ENCODE data around the gene PELI1.
"Not testable (repeated sequence)": the region's sequence is repeated elsewhere in the genome, so short reads cannot be mapped to it uniquely, and the experiment has no call there.

The PELI1 gene

GRCh38 chr2:64122358-64122757, 21.9 kb downstream of the PELI1 start:
- no peak for DNase-seq

GRCh38 chr2:64120928-64121327, 23.3 kb downstream of the PELI1 start:
- DNase-seq, result no peak

DNA sequence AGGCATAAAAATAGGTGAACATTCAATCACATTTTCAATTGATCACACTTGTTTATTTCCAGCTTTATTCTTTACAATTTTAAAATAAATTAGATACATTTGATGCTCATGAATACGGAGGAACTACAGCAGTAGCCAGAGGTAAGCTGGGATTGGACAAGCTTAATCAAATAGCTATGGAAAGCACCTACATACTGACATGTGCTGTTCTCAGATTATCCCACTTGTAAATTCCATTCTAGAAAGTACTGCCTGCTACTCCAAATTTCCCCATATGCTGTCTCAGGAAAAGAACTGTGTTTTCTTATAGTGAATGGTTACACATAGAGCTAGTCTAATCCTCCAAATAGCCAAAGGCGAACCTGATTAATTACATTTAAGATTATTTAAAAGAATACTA, 24.2 kb downstream of the PELI1 start:
- DNase-seq, result no peak

DNA sequence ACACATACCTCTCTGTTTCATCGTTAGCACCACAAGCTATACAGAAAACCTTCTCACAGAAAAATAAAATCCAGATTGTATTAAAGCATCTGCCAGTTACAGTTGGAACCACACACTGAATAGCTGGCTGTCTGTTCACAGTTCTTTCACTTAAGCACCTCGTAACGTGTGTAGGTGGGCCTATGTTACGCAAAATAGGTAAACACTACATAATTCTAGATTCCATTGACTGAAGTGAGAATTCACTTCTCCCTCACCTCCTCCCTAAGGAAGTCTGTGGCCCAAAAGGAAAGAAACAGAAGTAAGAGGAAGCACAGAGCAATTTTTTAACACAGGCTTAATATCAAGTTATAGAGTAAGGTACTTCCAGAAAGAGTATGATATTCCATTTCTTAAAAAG, 24.9 kb downstream of the PELI1 start:
- no peak for DNase-seq

DNA sequence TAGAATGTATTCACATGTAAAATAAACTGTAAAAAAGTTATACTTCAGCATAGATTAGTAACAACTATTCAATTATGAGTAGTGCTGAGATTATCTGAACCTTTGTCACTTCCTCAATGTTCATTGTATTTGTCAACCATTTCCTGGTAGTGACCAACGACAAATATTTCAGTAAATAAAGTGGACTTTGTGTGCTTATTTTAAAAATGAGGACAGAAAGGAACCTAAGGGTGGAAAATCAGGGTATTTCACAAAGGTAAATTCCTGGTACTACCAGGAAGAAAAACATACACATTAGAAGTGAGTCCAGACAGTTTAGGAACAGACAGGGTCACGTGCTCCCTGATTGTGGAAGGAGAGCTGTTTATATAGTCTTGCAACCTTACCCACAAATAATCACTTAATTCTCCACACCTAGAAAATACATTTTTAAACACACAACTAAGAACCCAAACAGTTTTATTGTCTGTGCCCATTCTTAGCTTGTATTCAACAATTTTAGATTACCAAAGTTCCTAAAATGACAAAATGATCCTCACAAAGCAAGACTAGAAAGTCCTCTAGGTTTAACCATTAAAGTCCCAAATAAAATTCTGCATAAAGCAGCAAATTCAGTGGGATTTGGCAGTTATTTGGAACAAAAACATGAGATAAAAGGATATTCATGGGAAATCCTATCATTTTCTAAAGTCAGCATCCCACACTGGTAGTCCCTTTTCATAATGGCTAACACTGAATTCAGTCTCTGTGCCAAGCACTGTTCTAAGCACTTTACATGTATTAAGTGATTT, 28.2 kb downstream of the PELI1 start:
- no peak for DNase-seq

- DNase-seq, result no peak
Observed at GRCh38 chr2:64114912-64115277, 29.3 kb downstream of the PELI1 start.

DNA sequence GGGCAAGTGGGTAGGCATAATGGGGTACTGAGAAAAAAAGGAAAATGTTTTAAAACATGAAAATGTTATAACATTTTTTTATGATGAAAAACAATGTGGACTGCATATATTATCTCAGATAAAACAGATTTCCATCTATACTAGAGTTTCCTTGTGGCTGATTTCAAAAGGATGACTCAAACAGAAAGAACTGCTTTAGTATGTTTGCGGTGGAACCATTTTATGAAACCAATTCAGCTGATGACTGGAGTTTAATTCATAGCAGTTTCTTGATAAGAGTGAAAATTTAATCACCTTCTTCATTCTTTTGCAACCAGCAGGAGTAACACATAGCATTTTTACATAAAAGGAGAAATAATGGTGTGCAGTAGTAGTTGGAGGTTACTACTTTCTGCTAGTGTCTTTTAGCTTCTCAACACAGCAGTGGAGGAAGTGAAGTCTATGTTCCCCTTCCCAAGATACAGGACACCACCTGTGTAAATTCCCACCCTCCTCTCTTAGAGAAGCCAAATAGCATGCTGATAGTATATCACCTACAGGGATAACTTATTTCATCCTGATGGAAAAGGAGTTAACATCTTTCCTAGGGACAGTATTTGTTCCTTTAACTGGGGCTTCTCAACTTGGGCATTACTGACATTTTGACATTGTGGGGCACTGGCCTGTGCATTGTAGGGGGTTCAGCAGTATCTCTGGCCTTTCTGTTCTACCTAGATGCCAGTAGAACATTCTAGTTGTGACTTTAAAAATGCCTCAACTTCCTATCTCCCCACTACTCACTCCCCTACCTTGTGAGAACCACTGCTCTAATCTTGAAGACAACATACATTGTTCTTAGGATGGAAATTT, 29.9 kb downstream of the PELI1 start:
- peak; percentile 75 for DNase-seq

GRCh38 chr2:64112016-64112415, 32.2 kb downstream of the PELI1 start:
- peak; percentile 42 for DNase-seq

DNA sequence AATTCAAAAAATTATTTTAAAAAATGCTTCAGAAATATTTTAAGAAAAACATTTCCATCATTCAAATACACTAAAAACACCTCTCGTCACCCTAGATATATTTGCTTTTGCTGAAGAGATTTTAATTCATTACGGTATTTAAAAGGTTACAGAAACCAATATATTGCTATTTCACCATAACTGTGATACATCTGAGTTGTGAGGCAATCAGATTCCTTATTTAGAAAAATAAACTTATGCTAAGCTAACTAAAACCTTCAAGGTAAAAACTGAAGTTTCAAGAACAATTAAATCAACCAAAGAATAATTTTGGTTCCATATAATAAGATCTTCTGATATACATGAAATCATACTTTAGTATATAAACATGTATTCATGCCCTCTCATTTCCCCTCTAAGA, 32.8 kb downstream of the PELI1 start:
- DNase-seq, result no peak

GRCh38 chr2:64108666-64109241, 35.5 kb downstream of the PELI1 start:
- no peak for DNase-seq

GRCh38 chr2:64106481-64106880, 37.7 kb downstream of the PELI1 start:
- DNase-seq, result no peak

- no peak for DNase-seq
Observed at GRCh38 chr2:64105670-64106461, 38.4 kb downstream of the PELI1 start.

- no peak for DNase-seq
Observed at GRCh38 chr2:64104933-64105332, 39.3 kb downstream of the PELI1 start.

GRCh38 chr2:64102736-64103135, 41.5 kb downstream of the PELI1 start:
- DNase-seq, result not testable (repeated sequence)

- DNase-seq, result peak; percentile 54
Observed at GRCh38 chr2:64101141-64101591, 43.1 kb downstream of the PELI1 start.

- not testable (repeated sequence) for DNase-seq
Observed at GRCh38 chr2:64100584-64100983, 43.6 kb downstream of the PELI1 start.

- no peak for DNase-seq
Observed at GRCh38 chr2:64094663-64095382, 49.4 kb downstream of the PELI1 start.

DNA sequence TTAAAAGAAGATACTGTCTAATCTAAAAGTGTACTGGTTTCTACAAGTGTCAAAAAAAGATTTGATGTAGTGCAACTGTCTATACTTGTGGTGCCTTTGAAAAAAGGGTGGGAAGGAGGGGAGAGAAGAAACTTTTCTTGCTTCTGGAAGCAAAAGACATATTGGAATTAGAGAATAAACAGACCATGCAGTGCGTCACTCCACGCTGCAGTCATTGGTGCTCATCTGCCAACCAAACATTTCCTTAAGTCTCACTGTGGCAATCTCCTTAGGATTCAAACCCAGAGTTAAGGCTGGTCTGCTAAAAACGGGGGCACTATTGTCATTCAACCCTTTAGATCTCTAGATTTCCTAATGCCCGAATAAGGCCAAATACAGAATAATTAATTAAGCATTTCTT, 50.9 kb downstream of the PELI1 start:
- DNase-seq, result no peak

DNA sequence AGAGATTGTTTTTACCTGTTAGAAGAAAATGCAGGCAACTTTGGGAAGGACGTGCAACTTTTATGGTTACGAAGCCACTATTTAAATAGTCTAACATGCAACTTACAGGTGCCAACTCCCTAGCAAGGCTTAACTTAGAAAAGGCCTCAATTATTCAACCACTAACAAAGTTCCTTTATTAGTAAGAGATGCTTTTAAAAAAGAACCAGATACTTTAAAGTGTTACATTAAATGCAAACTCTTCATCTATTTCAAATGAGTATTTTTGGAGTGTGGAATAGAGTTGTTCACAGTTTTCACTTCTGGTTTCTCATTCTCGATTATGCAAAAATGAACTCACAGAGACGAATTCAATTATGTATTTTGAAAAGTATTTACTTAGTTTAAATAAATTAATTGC, 51.7 kb downstream of the PELI1 start:
- no peak for DNase-seq

- DNase-seq, result no peak
Observed at GRCh38 chr2:64090264-64090663, 54.0 kb downstream of the PELI1 start.

DNA sequence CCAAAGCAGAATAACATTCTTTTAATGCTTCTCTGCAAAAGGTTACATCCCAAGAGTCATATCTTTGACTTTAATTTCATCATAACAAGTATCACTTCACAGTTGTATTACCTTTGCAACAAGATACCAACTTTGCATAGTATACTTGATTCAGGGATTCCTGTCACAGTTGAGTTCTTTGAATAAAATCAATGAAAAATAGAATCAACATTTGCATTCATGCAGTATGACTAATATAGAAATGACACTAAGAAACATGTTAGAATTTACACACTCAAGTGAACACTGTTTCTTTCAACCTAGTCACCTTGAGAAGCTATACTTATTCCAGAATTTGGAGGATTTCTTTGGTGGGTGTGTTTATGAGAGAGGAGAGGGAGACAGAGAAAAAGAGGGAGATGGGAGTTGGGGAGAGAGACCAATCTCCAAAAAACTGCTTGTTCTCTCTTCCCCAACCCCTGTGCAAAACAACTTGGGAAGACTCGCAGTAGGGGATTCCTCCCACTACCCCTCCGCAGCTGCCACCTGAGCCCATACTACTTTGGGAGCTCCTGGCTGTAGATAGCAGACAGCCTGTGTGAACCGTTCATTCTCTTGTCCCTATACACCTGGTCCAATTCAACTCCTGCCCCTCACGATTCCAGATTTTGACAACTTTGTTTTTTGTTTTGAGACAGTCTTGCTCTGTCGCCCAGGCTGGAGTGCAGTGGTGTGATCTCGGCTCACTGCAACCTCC, 57.7 kb downstream of the PELI1 start:
- no peak for DNase-seq

All from fibroblast of skin of scalp (primary cell).